ENCODE results near the gene MAPK11. TPM values are rescaled to one million over a fixed set of nuclear protein-coding genes. Genes with fewer than 3 reads are reported as not detected.

Gene MAPK11
- 10 to 100 TPM; 20.9 to 21.7 TPM for total RNA-seq

- Mint-ChIP-seq H3K4me3 (peak within 1 kb of the TSS; percentile 62), H3K4me1 (peaks cover 5% of the 10 kb centered on the region), H3K36me3 (ENCODE audit: low read depth) (no peaks in the 10 kb centered on the region), H3K27me3 (no peaks in the 10 kb centered on the region), H3K9me3 (no peaks in the 10 kb centered on the region), H3K27ac (no peak within 1 kb of the TSS)
- peak; percentile 68 for ATAC-seq (replicated peaks)
Measured at GRCh38 chr22:50269970-50270665, at the start of gene MAPK11. MAPK11 (minus strand) TSS chr22:50270380; CDS start chr22:50270292, 88 bp downstream.

GRCh38 chr22:50319503-50319951 lies 49.3 kb upstream of the MAPK11 start:
- ATAC-seq (replicated peaks), result no peak
- peaks cover 6% of the 10 kb centered on the region for H3K4me1 Mint-ChIP-seq
- no peaks in the 10 kb centered on the region for H3K9me3 Mint-ChIP-seq
- H3K27ac Mint-ChIP-seq, result no peak overlapping the region
- H3K4me3 Mint-ChIP-seq, result no peak overlapping the region
- H3K27me3 Mint-ChIP-seq, result no peaks in the 10 kb centered on the region
- no peaks in the 10 kb centered on the region for H3K36me3 Mint-ChIP-seq (ENCODE audit: low read depth)

GRCh38 chr22:50318698-50319411 lies 48.7 kb upstream of the MAPK11 start:
- no peak overlapping the region for H3K4me3 Mint-ChIP-seq
- no peaks in the 10 kb centered on the region for H3K9me3 Mint-ChIP-seq
- peaks cover 10% of the 10 kb centered on the region for H3K4me1 Mint-ChIP-seq
- no peak overlapping the region for H3K27ac Mint-ChIP-seq
- no peaks in the 10 kb centered on the region for H3K36me3 Mint-ChIP-seq (ENCODE audit: low read depth)
- H3K27me3 Mint-ChIP-seq, result no peaks in the 10 kb centered on the region
- ATAC-seq (replicated peaks), result no peak

GRCh38 chr22:50318356-50318697 lies 48.1 kb upstream of the MAPK11 start:
- Mint-ChIP-seq H3K4me1 (peaks cover 10% of the 10 kb centered on the region), H3K27me3 (no peaks in the 10 kb centered on the region), H3K27ac (no peak overlapping the region), H3K4me3 (no peak overlapping the region), H3K9me3 (no peaks in the 10 kb centered on the region), H3K36me3 (ENCODE audit: low read depth) (no peaks in the 10 kb centered on the region)
- ATAC-seq (replicated peaks), result no peak

- Mint-ChIP-seq H3K4me3 (no peak overlapping the region), H3K4me1 (peaks cover 10% of the 10 kb centered on the region), H3K27me3 (no peaks in the 10 kb centered on the region), H3K36me3 (ENCODE audit: low read depth) (no peaks in the 10 kb centered on the region), H3K27ac (no peak overlapping the region), H3K9me3 (no peaks in the 10 kb centered on the region)
- no peak for ATAC-seq (replicated peaks)
Measured at GRCh38 chr22:50317674-50318073, 47.5 kb upstream of the MAPK11 start.

- Mint-ChIP-seq H3K36me3 (ENCODE audit: low read depth) (no peaks in the 10 kb centered on the region), H3K9me3 (no peaks in the 10 kb centered on the region), H3K4me1 (peaks cover 10% of the 10 kb centered on the region), H3K27ac (no peak overlapping the region), H3K27me3 (no peaks in the 10 kb centered on the region), H3K4me3 (no peak overlapping the region)
- no peak for ATAC-seq (replicated peaks)
Measured at GRCh38 chr22:50317178-50317577, 47.0 kb upstream of the MAPK11 start.

GRCh38 chr22:50316114-50317065 lies 46.2 kb upstream of the MAPK11 start:
- no peak overlapping the region for H3K4me3 Mint-ChIP-seq
- H3K27me3 Mint-ChIP-seq, result no peaks in the 10 kb centered on the region
- H3K4me1 Mint-ChIP-seq, result peaks cover 10% of the 10 kb centered on the region
- H3K9me3 Mint-ChIP-seq, result no peaks in the 10 kb centered on the region
- H3K27ac Mint-ChIP-seq, result no peak overlapping the region
- H3K36me3 Mint-ChIP-seq (ENCODE audit: low read depth), result no peaks in the 10 kb centered on the region
- no peak for ATAC-seq (replicated peaks)

- no peaks in the 10 kb centered on the region for H3K27me3 Mint-ChIP-seq
- peak overlapping the region; percentile 83 for H3K4me3 Mint-ChIP-seq
- H3K27ac Mint-ChIP-seq, result no peak overlapping the region
- H3K9me3 Mint-ChIP-seq, result no peaks in the 10 kb centered on the region
- ATAC-seq (replicated peaks), result no peak
- peaks cover 10% of the 10 kb centered on the region for H3K4me1 Mint-ChIP-seq
- H3K36me3 Mint-ChIP-seq (ENCODE audit: low read depth), result no peaks in the 10 kb centered on the region
Measured at GRCh38 chr22:50315289-50316113, 45.3 kb upstream of the MAPK11 start.

GRCh38 chr22:50314455-50315288 lies 44.5 kb upstream of the MAPK11 start:
- Mint-ChIP-seq H3K27ac (peak overlapping the region; percentile 91), H3K36me3 (ENCODE audit: low read depth) (no peaks in the 10 kb centered on the region), H3K4me3 (peak overlapping the region; percentile 83), H3K9me3 (no peaks in the 10 kb centered on the region), H3K4me1 (peaks cover 10% of the 10 kb centered on the region), H3K27me3 (no peaks in the 10 kb centered on the region)
- ATAC-seq (replicated peaks), result peak; percentile 97

GRCh38 chr22:50314081-50314454 lies 43.9 kb upstream of the MAPK11 start:
- H3K27me3 Mint-ChIP-seq, result no peaks in the 10 kb centered on the region
- peak; percentile 23 for ATAC-seq (replicated peaks)
- no peaks in the 10 kb centered on the region for H3K36me3 Mint-ChIP-seq (ENCODE audit: low read depth)
- peak overlapping the region; percentile 91 for H3K27ac Mint-ChIP-seq
- no peaks in the 10 kb centered on the region for H3K9me3 Mint-ChIP-seq
- H3K4me1 Mint-ChIP-seq, result peaks cover 10% of the 10 kb centered on the region
- H3K4me3 Mint-ChIP-seq, result peak overlapping the region; percentile 83

GRCh38 chr22:50313600-50313999 lies 43.4 kb upstream of the MAPK11 start:
- Mint-ChIP-seq H3K27me3 (no peaks in the 10 kb centered on the region), H3K27ac (peak overlapping the region; percentile 91), H3K36me3 (ENCODE audit: low read depth) (no peaks in the 10 kb centered on the region), H3K4me1 (peaks cover 10% of the 10 kb centered on the region), H3K4me3 (peak overlapping the region; percentile 83), H3K9me3 (no peaks in the 10 kb centered on the region)
- no peak for ATAC-seq (replicated peaks)

- H3K27me3 Mint-ChIP-seq, result no peaks in the 10 kb centered on the region
- ATAC-seq (replicated peaks), result no peak
Measured at GRCh38 chr22:50313021-50313420, 42.8 kb upstream of the MAPK11 start.

GRCh38 chr22:50312371-50312770 lies 42.2 kb upstream of the MAPK11 start:
- no peak for ATAC-seq (replicated peaks)
- H3K4me1 Mint-ChIP-seq, result peaks cover 10% of the 10 kb centered on the region
- no peaks in the 10 kb centered on the region for H3K9me3 Mint-ChIP-seq
- no peaks in the 10 kb centered on the region for H3K36me3 Mint-ChIP-seq (ENCODE audit: low read depth)
- H3K27me3 Mint-ChIP-seq, result no peaks in the 10 kb centered on the region
- no peak overlapping the region for H3K4me3 Mint-ChIP-seq
- no peak overlapping the region for H3K27ac Mint-ChIP-seq

More at GRCh38 chr22:50313021-50313420, 42.8 kb upstream of the MAPK11 start:
- H3K4me3 Mint-ChIP-seq, result no peak overlapping the region
- H3K27ac Mint-ChIP-seq, result no peak overlapping the region
- no peaks in the 10 kb centered on the region for H3K9me3 Mint-ChIP-seq
- H3K4me1 Mint-ChIP-seq, result peaks cover 10% of the 10 kb centered on the region
- H3K36me3 Mint-ChIP-seq (ENCODE audit: low read depth), result no peaks in the 10 kb centered on the region
